Gastroesophageal sphincter (tissue), 3 donors: ENCODE results near the gene ATG7.

Source experiments
- CTCF ChIP-seq, 4 experiments: fragments of 200-600 bp in 2 of 4; fragments of 450-650 bp in 2 of 4; sonication (generic) in 1 of 4; IDR thresholded peaks; one replicate each; pipeline ENCODE4 v1.5.1; 2017 to 2019; ENCODE audit warnings: antibody characterized with exemption in 4 of 4, mild to moderate bottlenecking in 2 of 4, moderate library complexity in 2 of 4
- POLR2A ChIP-seq, 2 donors: fragments of 450-650 bp; IDR thresholded peaks; one replicate each; pipeline ENCODE4 v1.6.1; 2017; ENCODE audit warnings: antibody characterized with exemption in 2 of 2, mild to moderate bottlenecking in 2 of 2, moderate library complexity in 1 of 2
- POLR2AphosphoS5 ChIP-seq: sonication (generic); formaldehyde crosslinking; IDR thresholded peaks from one replicate; pipeline ENCODE4 v1.6.1; 2017; ENCODE audit warnings: antibody characterized with exemption

DNA sequence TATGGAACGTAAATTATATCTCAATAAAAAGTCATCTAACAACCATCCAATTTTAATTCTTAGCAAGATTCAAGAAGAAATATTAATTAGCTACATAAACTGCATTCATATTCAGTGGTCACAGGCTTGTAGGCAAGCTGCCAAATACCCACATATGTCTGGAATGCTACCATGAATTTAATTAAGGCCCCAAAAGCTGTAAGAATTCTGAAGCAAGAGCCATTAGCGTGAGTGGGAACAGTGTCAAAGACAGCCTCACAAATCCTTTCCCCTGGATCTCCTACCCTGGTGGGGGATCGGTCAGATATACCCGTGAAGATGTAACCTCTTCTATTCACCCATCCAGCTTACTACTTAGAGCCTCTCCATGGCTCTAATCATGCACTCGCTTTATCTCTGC is 40.0 kb downstream of the ATG7 start:
- TF ChIP-seq POLR2AphosphoS5 (no peak), CTCF (IDR thresholded peaks at IDR 0.05) (no peak), POLR2A (IDR thresholded peaks at IDR 0.05) (no peak)
